Lower leg skin (tissue), 3 donors: ENCODE measurements around the gene ISCU.

Experiments used
- CTCF ChIP-seq, 3 donors: fragments of 450-650 bp; IDR thresholded peaks; one replicate each; pipeline ENCODE4 v1.5.1; 2016; ENCODE audit warnings: antibody characterized with exemption in 3 of 3, mild to moderate bottlenecking in 3 of 3, moderate library complexity in 2 of 3
- POLR2A ChIP-seq, 2 donors: fragments of 450-650 bp; IDR thresholded peaks; one replicate each; pipeline ENCODE4 v1.6.1; 2016 to 2017; ENCODE audit warnings: antibody characterized with exemption in 2 of 2, mild to moderate bottlenecking in 1 of 2, moderate library complexity in 1 of 2

GRCh38 chr12:108581311-108582227 lies 19.2 kb downstream of the ISCU start:
- no peak for TF ChIP-seq CTCF (IDR thresholded peaks at IDR 0.05)
- TF ChIP-seq POLR2A (IDR thresholded peaks at IDR 0.05), result no peak
